Sigmoid colon (tissue), 7 donors: ENCODE results near the gene RMND1. TPM values are rescaled to one million over a fixed set of nuclear protein-coding genes. Genes with fewer than 3 reads are reported as not detected.

Source experiments
- DNase-seq: peaks from one replicate; pipeline ENCODE4 v3.0.0-alpha.2; 2019
- H3K27ac ChIP-seq, 4 donors: fragments of 200-600 bp; sonication (generic); one replicate each; pipeline ENCODE4 v1.5.1; 2016 to 2019; ENCODE audit warnings: mild to moderate bottlenecking in 1 of 4
- H3K27me3 ChIP-seq, 3 donors: fragments of 200-600 bp; sonication (generic); one replicate each; pipeline ENCODE4 v1.5.1; 2019; ENCODE audit warnings: mild to moderate bottlenecking in 1 of 3
- H3K36me3 ChIP-seq, 4 donors: fragments of 200-600 bp; sonication (generic); one replicate each; pipeline ENCODE4 v1.5.1; 2016 to 2019
- H3K4me1 ChIP-seq, 4 donors: fragments of 200-600 bp; sonication (generic); one replicate each; pipeline ENCODE4 v1.5.1; 2017 to 2019
- H3K4me3 ChIP-seq, 4 donors: fragments of 200-600 bp; sonication (generic); one replicate each; pipeline ENCODE4 v1.5.1; 2017 to 2019; ENCODE audit warnings: mild to moderate bottlenecking in 2 of 4, moderate library complexity in 1 of 4
- H3K9me3 ChIP-seq, 4 donors: fragments of 200-600 bp in 3 of 4; sonication (generic) in 3 of 4; one replicate each; pipeline versions ENCODE4 v1.5.1 to v1.6.1; 2013 to 2019
- EP300 ChIP-seq, 4 donors: sonication (generic); formaldehyde crosslinking; IDR thresholded peaks; one replicate each; pipeline ENCODE4 v1.6.1; 2017; ENCODE audit warnings: antibody characterized with exemption in 4 of 4
- POLR2A ChIP-seq, 2 donors: fragments of 450-650 bp; IDR thresholded peaks; one replicate each; pipeline ENCODE4 v1.6.1; 2016; ENCODE audit warnings: antibody characterized with exemption in 2 of 2, mild to moderate bottlenecking in 2 of 2, moderate library complexity in 2 of 2
- POLR2AphosphoS5 ChIP-seq, 4 donors: sonication (generic); formaldehyde crosslinking; IDR thresholded peaks; one replicate each; pipeline ENCODE4 v1.6.1; 2017; ENCODE audit warnings: antibody characterized with exemption in 4 of 4
- WGBS, 2 donors: extraction: QIAGEN DNeasy Blood & Tissue Kit; methylation state at CpG; one replicate each; pipeline ENCODE4 v1.1.7; 2013; 5-methylcytosine and 5-hydroxymethylcytosine counted together
- intact Hi-C: fragments of 100-400 bp; cut with DNase I; formaldehyde crosslinking; loops from one replicate; pipeline ENCODE4 v1.15.1; 2023
- polyA plus RNA-seq, 3 donors: library from polyadenylated mRNA; stranded (reverse); fragments of 200-250 nt; gene quantifications; one replicate each; pipeline ENCODE4 v1.2.3, GENCODE V29; 2013
- total RNA-seq, 4 donors: library from RNA; depleted of rRNA; stranded (reverse); fragments of >200 nt; gene quantifications; one replicate each; pipeline ENCODE4 v1.1.0, GENCODE V29; 2016
- TF ChIP-seq, protein P1 (sequence below), 4 experiments: fragments of 450-650 bp in 3 of 4; fragments of 200-600 bp in 1 of 4; IDR thresholded peaks; one replicate each; pipeline ENCODE4 v1.5.1; 2016 to 2019; ENCODE audit warnings: antibody characterized with exemption in 4 of 4, mild to moderate bottlenecking in 3 of 4, moderate library complexity in 2 of 4
- donor health status: healthy with polysubstance abuse.
- donor health status: Bipolar disorder and iron deficiency.
- donor health status: healthy.

The RMND1 gene
- total and polyA plus RNA-seq, 7 donors, result 12.4 to 26.3 (median 16.9) TPM

DNA sequence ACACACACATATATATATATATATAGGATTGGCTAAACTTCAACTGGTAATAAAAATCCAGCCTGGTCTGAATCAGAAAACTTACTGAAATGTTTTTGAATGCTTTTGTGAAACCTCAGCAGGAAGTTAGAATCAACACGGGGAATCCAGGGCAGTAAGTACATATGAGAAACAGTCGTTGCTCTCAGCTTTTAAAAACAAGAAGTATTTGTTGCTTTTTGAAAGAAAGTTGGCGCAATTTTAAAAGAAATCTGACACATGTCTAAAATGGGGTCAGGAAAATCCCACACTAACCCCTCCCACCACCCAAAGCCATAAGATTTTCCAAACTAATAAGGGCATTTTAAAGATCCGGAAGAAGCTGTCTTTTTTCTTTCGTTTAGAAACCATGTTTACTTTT lies 30.4 kb upstream of the RMND1 start:
- peak overlapping the region in 1 of 4 donors; percentile 18 for H3K27ac ChIP-seq
- no peak for TF ChIP-seq POLR2A (IDR thresholded peaks at IDR 0.05)
- TF ChIP-seq, protein P1, sequence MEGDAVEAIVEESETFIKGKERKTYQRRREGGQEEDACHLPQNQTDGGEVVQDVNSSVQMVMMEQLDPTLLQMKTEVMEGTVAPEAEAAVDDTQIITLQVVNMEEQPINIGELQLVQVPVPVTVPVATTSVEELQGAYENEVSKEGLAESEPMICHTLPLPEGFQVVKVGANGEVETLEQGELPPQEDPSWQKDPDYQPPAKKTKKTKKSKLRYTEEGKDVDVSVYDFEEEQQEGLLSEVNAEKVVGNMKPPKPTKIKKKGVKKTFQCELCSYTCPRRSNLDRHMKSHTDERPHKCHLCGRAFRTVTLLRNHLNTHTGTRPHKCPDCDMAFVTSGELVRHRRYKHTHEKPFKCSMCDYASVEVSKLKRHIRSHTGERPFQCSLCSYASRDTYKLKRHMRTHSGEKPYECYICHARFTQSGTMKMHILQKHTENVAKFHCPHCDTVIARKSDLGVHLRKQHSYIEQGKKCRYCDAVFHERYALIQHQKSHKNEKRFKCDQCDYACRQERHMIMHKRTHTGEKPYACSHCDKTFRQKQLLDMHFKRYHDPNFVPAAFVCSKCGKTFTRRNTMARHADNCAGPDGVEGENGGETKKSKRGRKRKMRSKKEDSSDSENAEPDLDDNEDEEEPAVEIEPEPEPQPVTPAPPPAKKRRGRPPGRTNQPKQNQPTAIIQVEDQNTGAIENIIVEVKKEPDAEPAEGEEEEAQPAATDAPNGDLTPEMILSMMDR (IDR thresholded peaks at IDR 0.05), result no peak
- no peak for TF ChIP-seq POLR2AphosphoS5 (IDR thresholded peaks at IDR 0.05)
- no peak for TF ChIP-seq EP300 (IDR thresholded peaks at IDR 0.05)
- H3K9me3 ChIP-seq, result no peaks in the 10 kb centered on the region
- no peak for DNase-seq
- no peaks in the 10 kb centered on the region for H3K27me3 ChIP-seq
- intact Hi-C loops, result no loop called here
- H3K4me1 ChIP-seq, result peaks cover 0 to 4% (median 0%) of the 10 kb centered on the region in 4 donors
- H3K4me3 ChIP-seq, result peak overlapping the region in 1 of 4 donors; percentile 7
- H3K36me3 ChIP-seq, result no peaks in the 10 kb centered on the region
- 32 to 56% methylated on average over 5 of the region's 5 CpGs for WGBS, 2 donors

DNA sequence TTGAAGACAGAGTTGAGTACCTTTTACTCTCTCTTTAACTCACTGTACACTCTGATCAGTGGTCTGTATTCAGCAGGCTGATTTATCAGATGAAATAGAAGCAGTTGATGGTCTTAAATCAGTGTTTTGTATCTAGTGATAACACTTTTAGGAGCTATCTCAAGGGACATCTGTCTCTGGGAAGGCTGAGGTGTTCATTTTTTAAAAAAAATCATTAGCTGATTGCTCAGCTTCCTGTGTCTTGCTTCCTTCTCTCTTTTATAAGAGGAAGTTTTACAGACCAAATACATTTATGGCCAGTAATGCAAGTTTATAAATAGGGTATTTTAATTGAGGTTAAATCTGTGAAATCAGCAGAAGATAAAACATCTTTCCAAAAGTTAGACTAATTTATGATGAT lies 29.9 kb upstream of the RMND1 start:
- H3K27ac ChIP-seq, result no peak overlapping the region
- no peak for TF ChIP-seq POLR2AphosphoS5 (IDR thresholded peaks at IDR 0.05)
- TF ChIP-seq, protein P1 (IDR thresholded peaks at IDR 0.05), result no peak
- TF ChIP-seq POLR2A (IDR thresholded peaks at IDR 0.05), result no peak
- TF ChIP-seq EP300 (IDR thresholded peaks at IDR 0.05), result no peak
- no peaks in the 10 kb centered on the region for H3K9me3 ChIP-seq
- no peak overlapping the region for H3K4me3 ChIP-seq
- no peaks in the 10 kb centered on the region for H3K27me3 ChIP-seq
- peaks cover 0 to 4% (median 0%) of the 10 kb centered on the region in 4 donors for H3K4me1 ChIP-seq
- intact Hi-C loops, result no loop called here
- no peaks in the 10 kb centered on the region for H3K36me3 ChIP-seq
- no peak for DNase-seq

DNA sequence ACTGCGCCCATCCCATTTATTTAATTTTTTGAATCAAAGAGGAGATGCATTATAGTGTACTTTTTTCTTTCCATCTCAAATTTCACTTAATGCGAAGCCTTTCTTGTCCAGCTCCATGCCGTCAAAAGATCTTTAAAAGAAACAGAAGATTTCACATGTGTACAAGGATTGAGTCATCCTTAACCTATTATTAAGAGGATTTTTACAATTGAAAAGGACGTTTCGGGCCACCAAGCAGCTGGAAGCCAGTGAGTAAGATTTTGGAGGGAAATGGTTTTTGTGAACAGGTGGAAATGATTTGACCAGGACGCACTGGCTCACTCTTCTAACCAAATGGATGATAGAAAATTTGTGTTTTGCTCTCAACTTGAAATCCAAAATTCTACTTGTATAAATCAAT lies 26.7 kb upstream of the RMND1 start:
- Histone ChIP-seq H3K9me3 (no peaks in the 10 kb centered on the region), H3K27me3 (no peaks in the 10 kb centered on the region), H3K4me3 (no peak overlapping the region), H3K27ac (no peak overlapping the region), H3K36me3 (no peaks in the 10 kb centered on the region), H3K4me1 (peaks cover 0 to 8% (median 3%) of the 10 kb centered on the region in 4 donors)
- no peak for DNase-seq
- intact Hi-C loops, result loop anchor here (5.0 to 10.0 kb wide), 2 partner anchors 36 to 74 kb away; no protein-coding TSS in a partner anchor
- no peak for TF ChIP-seq POLR2A (IDR thresholded peaks at IDR 0.05)
- no peak for TF ChIP-seq EP300 (IDR thresholded peaks at IDR 0.05)
- TF ChIP-seq, protein P1 (IDR thresholded peaks at IDR 0.05), result no peak
- TF ChIP-seq POLR2AphosphoS5 (IDR thresholded peaks at IDR 0.05), result no peak
- WGBS, 2 donors, result 92 to 94% methylated on average over 6 of the region's 6 CpGs

DNA sequence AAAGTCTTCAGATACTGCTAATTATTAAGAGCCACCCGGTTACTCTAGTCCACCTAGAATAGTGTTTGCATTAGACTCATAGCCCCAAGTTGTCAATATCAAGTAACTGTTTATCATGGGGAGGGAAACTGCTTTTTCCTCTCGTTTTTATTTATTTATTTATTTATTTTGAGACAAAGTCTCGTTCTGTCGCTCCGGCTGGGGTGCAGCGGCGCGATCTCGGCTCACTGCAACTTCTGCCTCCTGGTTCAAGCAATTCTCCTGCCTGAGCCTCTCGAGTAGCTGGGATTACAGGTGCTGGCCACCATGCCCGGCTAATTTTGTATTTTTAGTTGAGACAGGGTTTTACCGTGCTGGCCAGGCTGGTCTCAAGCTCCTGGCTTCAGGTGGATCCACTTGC lies 25.8 kb upstream of the RMND1 start:
- Histone ChIP-seq H3K4me1 (peaks cover 0 to 7% (median 3%) of the 10 kb centered on the region in 4 donors), H3K27me3 (no peaks in the 10 kb centered on the region), H3K36me3 (no peaks in the 10 kb centered on the region), H3K9me3 (no peaks in the 10 kb centered on the region), H3K4me3 (no peak overlapping the region), H3K27ac (no peak overlapping the region)
- no peak for TF ChIP-seq POLR2AphosphoS5 (IDR thresholded peaks at IDR 0.05)
- TF ChIP-seq, protein P1 (IDR thresholded peaks at IDR 0.05), result no peak
- TF ChIP-seq EP300 (IDR thresholded peaks at IDR 0.05), result no peak
- TF ChIP-seq POLR2A (IDR thresholded peaks at IDR 0.05), result no peak
- 96% methylated on average over 12 of the region's 12 CpGs for WGBS, 2 donors
- intact Hi-C loops, result loop anchor here (2.0 to 10.0 kb wide), 3 partner anchors 35 to 585 kb away; no protein-coding TSS in a partner anchor
- no peak for DNase-seq
